Endothelial cell (in vitro differentiated cells): ENCODE results near the gene SNX32. TPM values are rescaled to one million over a fixed set of nuclear protein-coding genes. Genes with fewer than 3 reads are reported as not detected.

Source experiments
- DNase-seq: peaks from one replicate; pipeline ENCODE4 v3.0.0; 2021; ENCODE audit warnings: low spot score
- H3K27ac Mint-ChIP-seq: one replicate; pipeline ENCODE4 v1.8.0; 2021; ENCODE audit warnings: mixed read lengths, inconsistent platforms; ENCODE audit not compliant: unreplicated experiment
- H3K27me3 Mint-ChIP-seq: one replicate; pipeline ENCODE4 v1.8.0; 2021; ENCODE audit warnings: mild to moderate bottlenecking, moderate library complexity, mixed read lengths, inconsistent platforms; ENCODE audit not compliant: unreplicated experiment
- H3K36me3 Mint-ChIP-seq: one replicate; pipeline ENCODE4 v1.8.0; 2021; ENCODE audit warnings: mild to moderate bottlenecking, low read depth, mixed read lengths, inconsistent platforms; ENCODE audit not compliant: unreplicated experiment
- H3K4me1 Mint-ChIP-seq: one replicate; pipeline ENCODE4 v1.8.0; 2021; ENCODE audit warnings: mild to moderate bottlenecking, mixed read lengths, inconsistent platforms; ENCODE audit not compliant: unreplicated experiment
- H3K4me3 Mint-ChIP-seq: one replicate; pipeline ENCODE4 v1.8.0; 2021; ENCODE audit warnings: mild to moderate bottlenecking, mixed read lengths, inconsistent platforms; ENCODE audit not compliant: unreplicated experiment
- H3K9me3 Mint-ChIP-seq: one replicate; pipeline ENCODE4 v1.8.0; 2021; ENCODE audit warnings: mixed read lengths, inconsistent platforms; ENCODE audit not compliant: unreplicated experiment
- CTCF ChIP-seq: fragments of 200-600 bp; sonication (generic); IDR thresholded peaks from one replicate; pipeline ENCODE4 v1.5.0; 2021; ENCODE audit warnings: antibody characterized with exemption; ENCODE audit not compliant: unreplicated experiment
- total RNA-seq: library from RNA; stranded (reverse); fragmentation: NEBNext Ultra II Directional; extraction: Animal tissue kit (Norgen Biotek cat#: 25700); gene quantifications from one replicate; pipeline ENCODE4 v1.2.1, GENCODE V29; 2021; ENCODE audit not compliant: unreplicated experiment

The SNX32 gene
- total RNA-seq, 1 donor from 2014 or later: 1.2 TPM

GRCh38 chr11:65850217-65851082, 16.7 kb downstream of the SNX32 start:
- Mint-ChIP-seq H3K4me3 (no peak overlapping the region), H3K27ac (no peak overlapping the region), H3K36me3 (peaks cover 33% of the 10 kb centered on the region), H3K27me3 (peaks cover 37% of the 10 kb centered on the region), H3K9me3 (no peaks in the 10 kb centered on the region), H3K4me1 (peaks cover 17% of the 10 kb centered on the region)
- no peak for TF ChIP-seq CTCF
- DNase-seq: no peak

GRCh38 chr11:65851083-65851579, 17.4 kb downstream of the SNX32 start:
- DNase-seq: no peak
- Mint-ChIP-seq H3K27ac (peak overlapping the region; percentile 78), H3K4me1 (peaks cover 24% of the 10 kb centered on the region), H3K36me3 (peaks cover 39% of the 10 kb centered on the region), H3K9me3 (no peaks in the 10 kb centered on the region), H3K4me3 (peak overlapping the region; percentile 85), H3K27me3 (peaks cover 41% of the 10 kb centered on the region)
- TF ChIP-seq CTCF: peak; percentile 88

- no peak for DNase-seq
- no peaks in the 10 kb centered on the region for H3K9me3 Mint-ChIP-seq
- no peak for TF ChIP-seq CTCF
- peaks cover 31% of the 10 kb centered on the region for H3K4me1 Mint-ChIP-seq
- peaks cover 49% of the 10 kb centered on the region for H3K27me3 Mint-ChIP-seq
- peaks cover 47% of the 10 kb centered on the region for H3K36me3 Mint-ChIP-seq
- peak overlapping the region; percentile 83 for H3K27ac Mint-ChIP-seq
- peak overlapping the region; percentile 85 for H3K4me3 Mint-ChIP-seq
These were observed 18.2 kb downstream of the SNX32 start for GRCh38 chr11:65851811-65852507.

- peak overlapping the region; percentile 85 for H3K4me3 Mint-ChIP-seq
- peaks cover 50% of the 10 kb centered on the region for H3K27me3 Mint-ChIP-seq
- no peak for TF ChIP-seq CTCF
- no peaks in the 10 kb centered on the region for H3K9me3 Mint-ChIP-seq
- no peak for DNase-seq
- H3K4me1 Mint-ChIP-seq: peaks cover 31% of the 10 kb centered on the region
- no peak overlapping the region for H3K27ac Mint-ChIP-seq
- H3K36me3 Mint-ChIP-seq: peaks cover 47% of the 10 kb centered on the region
These were observed 18.9 kb downstream of the SNX32 start for GRCh38 chr11:65852508-65853245.
